Stomach smooth muscle (tissue), 2 donors: ENCODE results near the gene IL31RA.

Experiments
- H3K27ac ChIP-seq: one replicate; pipeline ENCODE4 v1.7.0; 2013; ENCODE audit warnings: mild to moderate bottlenecking, low read length, inconsistent platforms
- H3K27me3 ChIP-seq, 2 donors: one replicate each; pipeline ENCODE4 v1.7.0; 2013; ENCODE audit warnings: low read length in 2 of 2; ENCODE audit not compliant: insufficient read depth in 2 of 2, control insufficient read depth in 1 of 2
- H3K36me3 ChIP-seq, 2 donors: one replicate each; pipeline ENCODE4 v1.7.0; 2013; ENCODE audit warnings: low read length in 2 of 2; ENCODE audit not compliant: control insufficient read depth in 2 of 2, insufficient read depth in 2 of 2
- H3K4me1 ChIP-seq: one replicate; pipeline ENCODE4 v1.7.0; 2013; ENCODE audit warnings: low read length; ENCODE audit not compliant: control insufficient read depth, insufficient read depth
- H3K4me3 ChIP-seq, 2 donors: one replicate each; pipeline ENCODE4 v1.7.0; 2013; ENCODE audit warnings: low read length in 2 of 2
- H3K9ac ChIP-seq, 2 donors: one replicate each; pipeline ENCODE4 v1.7.0; 2013; ENCODE audit warnings: low read length in 2 of 2, mild to moderate bottlenecking in 1 of 2
- H3K9me3 ChIP-seq, 2 donors: one replicate each; pipeline ENCODE4 v1.7.0; 2013; ENCODE audit warnings: low read length in 2 of 2; ENCODE audit not compliant: control insufficient read depth in 2 of 2
- donor health status: healthy.
- donor health status: Pancreatic carcinoma.

The IL31RA gene

GRCh38 chr5:55858104-55858503 is 6.9 kb downstream of the IL31RA start:
- peaks cover 0 to 2% of the 10 kb centered on the region in 2 donors for H3K9me3 ChIP-seq

DNA sequence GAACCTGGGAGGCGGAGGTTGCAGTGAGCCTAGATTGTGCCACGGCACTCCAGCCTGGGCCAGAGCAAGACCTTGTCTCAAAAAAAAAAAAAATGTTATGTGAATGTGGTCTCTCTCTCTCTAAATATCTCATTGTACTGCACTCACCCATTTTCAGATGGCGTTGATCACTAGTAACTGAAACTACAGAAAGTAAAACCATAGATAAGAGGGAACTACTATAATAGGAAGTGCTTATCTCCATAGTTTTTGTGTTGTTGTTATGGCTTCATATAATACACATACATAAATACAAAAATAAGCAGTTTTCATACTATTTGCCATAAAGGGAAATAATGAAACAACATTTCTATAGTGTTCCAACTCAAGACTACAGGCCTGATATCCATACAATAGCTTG is 9.1 kb downstream of the IL31RA start:
- Histone ChIP-seq H3K27ac (no peak overlapping the region), H3K27me3 (no peaks in the 10 kb centered on the region), H3K9ac (no peak overlapping the region), H3K9me3 (peaks cover 0 to 2% of the 10 kb centered on the region in 2 donors), H3K4me3 (no peak overlapping the region), H3K4me1 (no peaks in the 10 kb centered on the region), H3K36me3 (no peaks in the 10 kb centered on the region)

More at GRCh38 chr5:55858104-55858503, 6.9 kb downstream of the IL31RA start:
- Histone ChIP-seq H3K27me3 (no peaks in the 10 kb centered on the region), H3K9ac (no peak overlapping the region), H3K4me3 (no peak overlapping the region), H3K4me1 (no peaks in the 10 kb centered on the region), H3K36me3 (no peaks in the 10 kb centered on the region), H3K27ac (no peak overlapping the region)

- no peak overlapping the region for H3K9ac ChIP-seq
- H3K4me1 ChIP-seq: no peaks in the 10 kb centered on the region
- no peak overlapping the region for H3K27ac ChIP-seq
- no peaks in the 10 kb centered on the region for H3K27me3 ChIP-seq
- no peak overlapping the region for H3K4me3 ChIP-seq
- no peaks in the 10 kb centered on the region for H3K36me3 ChIP-seq
- H3K9me3 ChIP-seq: peaks cover 0 to 2% of the 10 kb centered on the region in 2 donors
Observed at GRCh38 chr5:55860709-55861108, 9.6 kb downstream of the IL31RA start.

DNA sequence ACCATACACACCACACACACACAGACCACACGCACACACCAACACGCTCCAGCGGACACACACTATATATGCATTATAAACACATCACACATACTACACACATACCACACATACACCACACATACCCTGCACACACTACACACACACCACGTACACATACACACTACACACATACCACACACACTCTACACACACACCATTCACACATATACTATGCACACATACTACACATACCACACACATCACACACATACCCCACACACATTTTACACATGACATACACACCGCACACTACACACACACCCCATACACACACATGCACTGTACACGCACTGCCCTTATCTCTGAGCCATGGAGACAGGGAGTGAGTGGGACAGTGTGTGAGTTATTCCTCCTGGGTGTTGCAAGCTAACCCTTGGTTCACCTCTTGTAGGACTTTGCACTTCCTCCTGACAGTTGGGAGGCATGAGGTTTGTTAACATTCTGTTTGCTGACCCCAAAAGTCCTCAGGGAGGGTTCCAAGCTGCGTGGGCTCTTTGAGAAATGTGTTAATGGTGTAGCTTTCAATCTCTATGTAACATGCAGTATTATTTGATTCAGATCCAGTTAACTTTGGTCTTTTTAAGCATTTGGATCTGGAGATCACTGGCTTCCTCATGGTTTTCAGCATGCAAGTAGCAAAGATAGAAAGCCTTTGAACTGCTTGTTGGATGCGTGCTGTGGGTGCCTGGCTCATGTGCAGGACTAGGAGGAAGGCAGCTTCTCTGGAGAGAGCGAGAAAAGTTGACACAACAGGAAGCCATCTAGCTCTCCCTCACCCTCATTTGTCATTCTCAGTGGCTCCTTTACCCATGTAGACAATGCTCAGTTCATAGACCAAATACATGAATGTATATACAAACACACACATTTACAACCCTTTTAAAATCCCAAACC is 13.7 kb downstream of the IL31RA start:
- Histone ChIP-seq H3K4me1 (no peaks in the 10 kb centered on the region), H3K9me3 (peaks cover 0 to 2% of the 10 kb centered on the region in 2 donors), H3K27me3 (no peaks in the 10 kb centered on the region), H3K9ac (no peak overlapping the region), H3K36me3 (no peaks in the 10 kb centered on the region), H3K4me3 (no peak overlapping the region), H3K27ac (no peak overlapping the region)

- no peaks in the 10 kb centered on the region for H3K36me3 ChIP-seq
- H3K9me3 ChIP-seq: peaks cover 0 to under 1% of the 10 kb centered on the region in 2 donors
- no peak overlapping the region for H3K27ac ChIP-seq
- no peak overlapping the region for H3K4me3 ChIP-seq
- H3K27me3 ChIP-seq: no peaks in the 10 kb centered on the region
- no peak overlapping the region for H3K9ac ChIP-seq
- H3K4me1 ChIP-seq: no peaks in the 10 kb centered on the region
Observed at GRCh38 chr5:55865831-55866230, 14.7 kb downstream of the IL31RA start.

DNA sequence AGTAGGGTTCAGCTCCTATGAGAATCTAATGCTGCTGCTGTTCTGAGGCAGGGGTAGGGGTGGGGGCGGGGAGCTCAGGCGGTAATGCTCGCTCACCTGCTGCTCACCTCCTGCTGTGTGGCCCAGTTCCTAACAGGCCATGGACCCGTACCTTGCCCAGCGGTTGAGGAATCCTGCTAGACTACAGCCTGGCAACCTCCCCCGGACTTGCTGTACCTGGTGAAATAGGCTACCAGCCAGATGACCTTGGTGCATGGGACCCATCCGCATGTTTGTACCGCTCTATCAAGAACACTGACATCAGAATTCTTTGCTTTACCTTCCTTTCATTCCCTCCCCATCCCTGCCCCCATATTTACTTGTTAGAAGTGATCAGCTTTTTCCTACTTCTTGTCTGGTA is 15.3 kb downstream of the IL31RA start:
- H3K27me3 ChIP-seq: no peaks in the 10 kb centered on the region
- no peak overlapping the region for H3K9ac ChIP-seq
- H3K4me1 ChIP-seq: no peaks in the 10 kb centered on the region
- no peak overlapping the region for H3K4me3 ChIP-seq
- no peaks in the 10 kb centered on the region for H3K36me3 ChIP-seq
- H3K27ac ChIP-seq: no peak overlapping the region
- no peaks in the 10 kb centered on the region for H3K9me3 ChIP-seq

DNA sequence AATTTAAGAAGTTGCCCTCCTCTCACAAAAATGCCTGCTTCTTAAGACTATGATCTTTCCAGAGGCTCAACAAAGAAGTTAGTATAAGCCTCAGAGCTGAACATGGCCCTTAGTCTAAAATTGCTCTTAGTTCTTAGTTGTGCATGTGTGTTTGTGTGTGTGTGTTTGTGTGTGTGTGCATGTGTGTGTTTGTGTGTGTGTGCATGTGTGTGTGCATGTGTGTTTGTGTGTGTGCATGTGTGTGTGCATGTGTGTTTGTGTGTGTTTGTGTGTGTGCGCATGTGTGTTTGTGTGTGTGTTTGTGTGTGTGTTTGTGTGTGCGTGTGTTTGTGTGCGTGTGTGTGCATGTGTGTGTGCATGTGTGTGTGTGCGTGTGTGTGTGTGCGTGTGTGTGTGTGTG is 15.8 kb downstream of the IL31RA start:
- no peaks in the 10 kb centered on the region for H3K9me3 ChIP-seq
- H3K9ac ChIP-seq: no peak overlapping the region
- H3K27me3 ChIP-seq: no peaks in the 10 kb centered on the region
- no peak overlapping the region for H3K27ac ChIP-seq
- no peaks in the 10 kb centered on the region for H3K36me3 ChIP-seq
- no peak overlapping the region for H3K4me3 ChIP-seq
- no peaks in the 10 kb centered on the region for H3K4me1 ChIP-seq

DNA sequence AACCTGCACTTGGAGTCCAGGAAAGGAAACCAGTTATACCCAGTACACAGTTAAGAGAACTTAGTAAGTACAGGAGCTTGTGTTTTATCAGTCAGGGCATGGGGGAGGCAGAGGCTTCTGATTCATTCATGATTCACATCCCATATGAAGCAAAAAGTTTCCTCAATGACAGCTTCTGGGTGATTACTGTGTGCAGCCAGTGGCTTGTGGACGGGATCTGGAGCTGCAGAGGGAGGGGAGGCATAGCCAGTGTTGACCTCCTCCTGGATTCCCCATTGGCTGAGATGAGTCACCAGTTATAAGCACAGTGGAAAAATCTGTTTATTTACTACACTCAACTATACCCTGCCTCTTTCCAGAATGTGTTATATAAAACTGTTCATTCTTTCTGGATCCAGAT is 17.7 kb downstream of the IL31RA start:
- no peak overlapping the region for H3K4me3 ChIP-seq
- no peaks in the 10 kb centered on the region for H3K4me1 ChIP-seq
- no peaks in the 10 kb centered on the region for H3K9me3 ChIP-seq
- H3K27me3 ChIP-seq: no peaks in the 10 kb centered on the region
- H3K36me3 ChIP-seq: no peaks in the 10 kb centered on the region
- no peak overlapping the region for H3K27ac ChIP-seq
- H3K9ac ChIP-seq: no peak overlapping the region

DNA sequence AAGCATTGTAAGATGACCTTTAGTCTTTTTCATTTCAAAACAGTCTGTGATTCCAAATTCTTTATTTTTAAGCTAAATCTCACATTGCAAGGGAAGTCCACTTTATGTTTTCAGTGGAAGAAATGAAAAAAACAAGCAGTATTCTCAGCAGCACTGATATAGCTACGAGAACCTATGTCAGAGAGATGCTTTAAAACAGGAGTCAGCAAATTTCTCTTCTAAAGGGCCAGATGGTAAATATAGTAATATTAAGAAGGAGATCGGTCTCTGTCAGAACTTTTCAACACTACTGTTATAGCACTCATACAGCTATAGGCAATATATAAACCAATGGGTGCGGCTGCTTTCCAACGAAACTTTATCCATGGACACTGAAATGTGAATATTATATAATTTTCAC is 18.7 kb downstream of the IL31RA start:
- Histone ChIP-seq H3K9me3 (no peaks in the 10 kb centered on the region), H3K4me3 (no peak overlapping the region), H3K27me3 (no peaks in the 10 kb centered on the region), H3K9ac (no peak overlapping the region), H3K4me1 (no peaks in the 10 kb centered on the region), H3K36me3 (no peaks in the 10 kb centered on the region), H3K27ac (no peak overlapping the region)

GRCh38 chr5:55873234-55873633 is 22.1 kb downstream of the IL31RA start:
- Histone ChIP-seq H3K27me3 (no peaks in the 10 kb centered on the region), H3K36me3 (no peaks in the 10 kb centered on the region), H3K9me3 (no peaks in the 10 kb centered on the region), H3K4me3 (no peak overlapping the region), H3K4me1 (no peaks in the 10 kb centered on the region), H3K27ac (no peak overlapping the region), H3K9ac (no peak overlapping the region)

DNA sequence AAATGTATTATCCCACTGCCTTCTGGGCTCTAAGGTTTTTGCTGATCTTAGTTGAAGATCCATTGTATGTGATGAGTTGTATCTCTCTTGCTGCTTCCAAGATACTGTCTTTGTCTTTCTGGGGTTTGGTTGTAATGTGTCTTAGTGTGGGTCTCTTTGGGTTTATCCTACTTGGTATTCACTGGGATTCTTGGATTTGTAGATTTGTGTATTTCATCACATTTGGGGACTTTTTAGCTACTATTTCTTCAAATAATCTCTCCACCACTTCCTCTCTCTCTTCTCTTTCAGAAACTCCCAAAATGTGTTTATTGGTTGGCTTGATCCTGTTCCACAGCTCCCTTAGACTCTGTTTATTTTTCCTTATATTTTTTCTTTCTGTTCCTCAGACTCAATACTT is 26.5 kb downstream of the IL31RA start:
- Histone ChIP-seq H3K4me3 (no peak overlapping the region), H3K27me3 (no peaks in the 10 kb centered on the region), H3K36me3 (no peaks in the 10 kb centered on the region), H3K9me3 (no peaks in the 10 kb centered on the region), H3K4me1 (no peaks in the 10 kb centered on the region), H3K27ac (no peak overlapping the region), H3K9ac (no peak overlapping the region)
